ENCODE results near the gene TRIO. TPM values are rescaled to one million over a fixed set of nuclear protein-coding genes. Genes with fewer than 3 reads are reported as not detected.

TRIO gene
- total RNA-seq, 2 experiments from 2014 or later = 4.1 to 6.5 TPM

DNA sequence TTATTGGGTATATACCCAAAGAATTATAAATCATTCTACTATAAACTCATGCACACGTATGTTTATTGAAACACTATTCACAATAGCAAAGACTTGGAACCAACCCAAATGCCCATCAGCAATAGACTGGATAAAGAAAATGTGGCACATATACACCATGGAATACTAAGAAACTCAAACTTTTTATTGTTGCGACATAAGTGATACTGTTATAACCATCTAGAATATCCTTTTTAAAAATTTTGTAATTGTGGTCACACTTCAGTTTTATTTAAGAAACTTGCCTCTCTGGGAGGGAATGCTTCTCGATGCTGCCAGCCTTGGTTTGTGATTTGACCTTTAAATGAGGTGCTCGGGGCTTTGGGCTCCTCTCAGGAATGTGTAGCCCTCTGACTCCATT lies 237.6 kb downstream of the TRIO start:
- TF ChIP-seq, protein P1, sequence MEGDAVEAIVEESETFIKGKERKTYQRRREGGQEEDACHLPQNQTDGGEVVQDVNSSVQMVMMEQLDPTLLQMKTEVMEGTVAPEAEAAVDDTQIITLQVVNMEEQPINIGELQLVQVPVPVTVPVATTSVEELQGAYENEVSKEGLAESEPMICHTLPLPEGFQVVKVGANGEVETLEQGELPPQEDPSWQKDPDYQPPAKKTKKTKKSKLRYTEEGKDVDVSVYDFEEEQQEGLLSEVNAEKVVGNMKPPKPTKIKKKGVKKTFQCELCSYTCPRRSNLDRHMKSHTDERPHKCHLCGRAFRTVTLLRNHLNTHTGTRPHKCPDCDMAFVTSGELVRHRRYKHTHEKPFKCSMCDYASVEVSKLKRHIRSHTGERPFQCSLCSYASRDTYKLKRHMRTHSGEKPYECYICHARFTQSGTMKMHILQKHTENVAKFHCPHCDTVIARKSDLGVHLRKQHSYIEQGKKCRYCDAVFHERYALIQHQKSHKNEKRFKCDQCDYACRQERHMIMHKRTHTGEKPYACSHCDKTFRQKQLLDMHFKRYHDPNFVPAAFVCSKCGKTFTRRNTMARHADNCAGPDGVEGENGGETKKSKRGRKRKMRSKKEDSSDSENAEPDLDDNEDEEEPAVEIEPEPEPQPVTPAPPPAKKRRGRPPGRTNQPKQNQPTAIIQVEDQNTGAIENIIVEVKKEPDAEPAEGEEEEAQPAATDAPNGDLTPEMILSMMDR (IDR thresholded peaks at IDR 0.05) = no peak
- Histone ChIP-seq H3K27ac (ENCODE audit: low read depth in 1 of 2, low read length in 2 of 2) (no peak overlapping the region), H3K9me3 (ENCODE audit: control insufficient read depth in 1 of 2, insufficient read depth in 1 of 2, low read length in 2 of 2) (no peaks in the 10 kb centered on the region), H3K4me3 (ENCODE audit: low read length) (no peak overlapping the region), H3K36me3 (ENCODE audit: insufficient read depth, low read length) (no peaks in the 10 kb centered on the region), H3K27me3 (ENCODE audit: control insufficient read depth in 1 of 2, insufficient read depth in 2 of 2, low read length in 2 of 2) (no peaks in the 10 kb centered on the region), H3K4me1 (ENCODE audit: insufficient read depth, low read length) (no peaks in the 10 kb centered on the region)
- Mint-ChIP-seq H3K4me3 (no peak overlapping the region), H3K4me1 (ENCODE audit: low read depth) (no peaks in the 10 kb centered on the region), H3K27ac (no peak overlapping the region), H3K9me3 (no peaks in the 10 kb centered on the region), H3K27me3 (no peaks in the 10 kb centered on the region), H3K36me3 (ENCODE audit: low read depth) (no peaks in the 10 kb centered on the region)
- intact Hi-C loops (cut with DNase I, micrococcal nuclease) = no loop called here
- ChIA-PET POLR2A (no interaction called here), CTCF (no interaction called here)
- DNase-seq = no peak
- no peak for ATAC-seq (ENCODE audit: poor library complexity)

DNA sequence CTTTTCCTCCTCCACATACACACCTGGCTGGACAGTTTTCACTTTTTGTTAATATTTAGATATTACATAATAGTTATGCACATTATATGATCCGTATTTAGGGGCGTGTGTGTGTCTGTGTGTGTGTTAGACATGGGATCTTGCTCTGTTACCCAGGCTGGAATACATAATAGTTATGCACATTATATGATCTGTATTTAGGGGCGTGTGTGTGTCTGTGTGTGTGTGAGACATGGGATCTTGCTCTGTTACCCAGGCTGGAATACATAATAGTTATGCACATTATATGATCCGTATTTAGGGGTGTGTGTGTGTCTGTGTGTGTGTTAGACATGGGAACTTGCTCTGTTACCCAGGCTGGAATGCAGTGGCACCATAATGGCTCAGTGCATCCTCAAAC lies 239.5 kb downstream of the TRIO start:
- H3K27me3 Mint-ChIP-seq = no peaks in the 10 kb centered on the region
- no peak overlapping the region for H3K4me3 Mint-ChIP-seq
- intact Hi-C loops (cut with DNase I, micrococcal nuclease) = no loop called here
- H3K4me1 Mint-ChIP-seq (ENCODE audit: low read depth) = no peaks in the 10 kb centered on the region
- H3K9me3 ChIP-seq (ENCODE audit: control insufficient read depth in 1 of 2, insufficient read depth in 1 of 2, low read length in 2 of 2) = no peaks in the 10 kb centered on the region
- no peaks in the 10 kb centered on the region for H3K27me3 ChIP-seq (ENCODE audit: control insufficient read depth in 1 of 2, insufficient read depth in 2 of 2, low read length in 2 of 2)
- DNase-seq (no peak), ATAC-seq (ENCODE audit: poor library complexity) (no peak)
- H3K9me3 Mint-ChIP-seq = no peaks in the 10 kb centered on the region
- H3K27ac ChIP-seq (ENCODE audit: low read depth in 1 of 2, low read length in 2 of 2) = no peak overlapping the region
- CTCF ChIA-PET = no interaction called here
- H3K4me1 ChIP-seq (ENCODE audit: insufficient read depth, low read length) = no peaks in the 10 kb centered on the region
- POLR2A ChIA-PET = no interaction called here
- TF ChIP-seq, protein P1 (IDR thresholded peaks at IDR 0.05) = no peak
- no peak overlapping the region for H3K27ac Mint-ChIP-seq
- H3K4me3 ChIP-seq (ENCODE audit: low read length) = no peak overlapping the region
- H3K36me3 ChIP-seq (ENCODE audit: insufficient read depth, low read length) = no peaks in the 10 kb centered on the region
- no peaks in the 10 kb centered on the region for H3K36me3 Mint-ChIP-seq (ENCODE audit: low read depth)

DNA sequence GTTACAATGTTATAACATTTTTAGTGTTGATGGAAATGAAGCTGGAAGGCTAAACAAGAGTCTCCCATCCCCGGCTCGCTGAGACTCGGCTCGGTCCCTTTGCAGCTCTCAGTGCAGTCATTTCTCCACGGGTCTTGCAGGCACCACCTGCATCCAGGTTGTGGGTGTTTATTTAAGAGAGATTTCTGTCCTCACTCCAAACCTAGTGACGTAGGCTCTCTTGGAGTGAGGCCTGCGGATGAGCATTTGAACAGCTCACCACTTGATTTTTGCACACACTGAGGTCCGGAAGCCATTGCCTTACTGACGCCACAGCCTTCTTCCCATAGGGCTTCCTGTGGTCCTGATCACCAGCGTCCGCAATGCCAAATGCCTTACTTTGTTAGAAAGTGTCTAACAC lies 240.8 kb downstream of the TRIO start:
- no peak overlapping the region for H3K4me3 ChIP-seq (ENCODE audit: low read length)
- no peaks in the 10 kb centered on the region for H3K9me3 ChIP-seq (ENCODE audit: control insufficient read depth in 1 of 2, insufficient read depth in 1 of 2, low read length in 2 of 2)
- Mint-ChIP-seq H3K9me3 (no peaks in the 10 kb centered on the region), H3K27me3 (no peaks in the 10 kb centered on the region), H3K4me1 (ENCODE audit: low read depth) (no peaks in the 10 kb centered on the region), H3K36me3 (ENCODE audit: low read depth) (no peaks in the 10 kb centered on the region), H3K4me3 (no peak overlapping the region), H3K27ac (no peak overlapping the region)
- TF ChIP-seq, protein P1 (IDR thresholded peaks at IDR 0.05) = no peak
- intact Hi-C loops (cut with DNase I, micrococcal nuclease) = no loop called here
- H3K27ac ChIP-seq (ENCODE audit: low read depth in 1 of 2, low read length in 2 of 2) = no peak overlapping the region
- CTCF ChIA-PET = no interaction called here
- DNase-seq (no peak), ATAC-seq (ENCODE audit: poor library complexity) (no peak)
- H3K36me3 ChIP-seq (ENCODE audit: insufficient read depth, low read length) = no peaks in the 10 kb centered on the region
- no peaks in the 10 kb centered on the region for H3K4me1 ChIP-seq (ENCODE audit: insufficient read depth, low read length)
- no peaks in the 10 kb centered on the region for H3K27me3 ChIP-seq (ENCODE audit: control insufficient read depth in 1 of 2, insufficient read depth in 2 of 2, low read length in 2 of 2)
- POLR2A ChIA-PET = no interaction called here
